Activated CD8-positive, alpha-beta memory T cell treated with anti-CD3 and anti-CD28 coated beads for 48 hours (primary cell): Measurements from ENCODE around the gene HNRNPD.
"Not testable (repeated sequence)": the region's sequence is repeated elsewhere in the genome, so short reads cannot be mapped to it uniquely, and the experiment has no call there.

Experiments used
- DNase-seq, 3 experiments: peaks; one replicate each; pipeline ENCODE4 v3.0.0-alpha.2; 2020; ENCODE audit warnings: low read depth in 2 of 3, low spot score in 2 of 3

HNRNPD gene

GRCh38 chr4:82372517-82373485 lies 990 bp downstream of the HNRNPD start:
- peak; percentile 45 to 59 (median 57) for DNase-seq

- DNase-seq, result no peak
Measured at GRCh38 chr4:82371497-82371896, 2.3 kb downstream of the HNRNPD start.

GRCh38 chr4:82367438-82368097 lies 6.2 kb downstream of the HNRNPD start:
- DNase-seq, result no peak

- DNase-seq, result not testable (repeated sequence)
Measured at GRCh38 chr4:82366431-82366830, 7.4 kb downstream of the HNRNPD start.

- no peak for DNase-seq
Measured at GRCh38 chr4:82363896-82364487, 9.8 kb downstream of the HNRNPD start.

- no peak for DNase-seq
Measured at GRCh38 chr4:82362565-82362964, 11.2 kb downstream of the HNRNPD start.

- no peak for DNase-seq
Measured at GRCh38 chr4:82360298-82361177, 13.3 kb downstream of the HNRNPD start.

- DNase-seq, result no peak
Measured at GRCh38 chr4:82358847-82359246, 14.9 kb downstream of the HNRNPD start.

- DNase-seq, result no peak
Measured at GRCh38 chr4:82357640-82358039, 16.2 kb downstream of the HNRNPD start.

GRCh38 chr4:82354788-82355187 lies 19.0 kb downstream of the HNRNPD start:
- no peak for DNase-seq

GRCh38 chr4:82352825-82353366 lies 20.9 kb downstream of the HNRNPD start:
- DNase-seq, result no peak

GRCh38 chr4:82352118-82352824 lies 21.5 kb downstream of the HNRNPD start:
- DNase-seq, result no peak

GRCh38 chr4:82346126-82346525 lies 27.7 kb downstream of the HNRNPD start:
- no peak for DNase-seq

- no peak for DNase-seq
Measured at GRCh38 chr4:82335043-82335442, 38.7 kb downstream of the HNRNPD start.

- not testable (repeated sequence) for DNase-seq
Measured at GRCh38 chr4:82333641-82334040, 40.1 kb downstream of the HNRNPD start.

- no peak for DNase-seq
Measured at GRCh38 chr4:82331814-82332213, 42.0 kb downstream of the HNRNPD start.

- no peak for DNase-seq
Measured at GRCh38 chr4:82320351-82320750, 53.4 kb downstream of the HNRNPD start.

GRCh38 chr4:82303063-82303462 lies 70.7 kb downstream of the HNRNPD start:
- DNase-seq, result not testable (repeated sequence)
